ENCODE data around the gene ST8SIA6. TPM values are rescaled to one million over a fixed set of nuclear protein-coding genes. Genes with fewer than 3 reads are reported as not detected.

Gene ST8SIA6
- total RNA-seq, 1 donor from 2014 or later = 6.9 TPM

GRCh38 chr10:17289763-17290162, 164.6 kb downstream of the ST8SIA6 start:
- no peak for DNase-seq (ENCODE audit: low spot score)
- intact Hi-C loops (cut with DNase I) = no loop called here

GRCh38 chr10:17286562-17287550, 167.5 kb downstream of the ST8SIA6 start:
- intact Hi-C loops (cut with DNase I) = no loop called here
- DNase-seq (ENCODE audit: low spot score) = no peak

GRCh38 chr10:17282311-17282710, 172.1 kb downstream of the ST8SIA6 start:
- intact Hi-C loops (cut with DNase I) = no loop called here
- DNase-seq (ENCODE audit: low spot score) = no peak

GRCh38 chr10:17278607-17279240, 175.7 kb downstream of the ST8SIA6 start:
- intact Hi-C loops (cut with DNase I) = no loop called here
- DNase-seq (ENCODE audit: low spot score) = no peak

- intact Hi-C loops (cut with DNase I) = no loop called here
- no peak for DNase-seq (ENCODE audit: low spot score)
These were observed 177.5 kb downstream of the ST8SIA6 start for GRCh38 chr10:17276756-17277424.

GRCh38 chr10:17273403-17273802, 181.0 kb downstream of the ST8SIA6 start:
- intact Hi-C loops (cut with DNase I) = no loop called here

GRCh38 chr10:17272648-17273047, 181.7 kb downstream of the ST8SIA6 start:
- no peak for DNase-seq (ENCODE audit: low spot score)
- intact Hi-C loops (cut with DNase I) = no loop called here

More at GRCh38 chr10:17273403-17273802, 181.0 kb downstream of the ST8SIA6 start:
- DNase-seq (ENCODE audit: low spot score) = no peak

Other genes with a start within 250 kb of the ST8SIA6 start
- gene VIM, start 226.4 kb downstream of the ST8SIA6 start, total RNA-seq = 368 TPM
- 213 TPM for gene HACD1, start 162.8 kb upstream of the ST8SIA6 start, total RNA-seq
- gene STAM, start 189.6 kb upstream of the ST8SIA6 start, total RNA-seq = 40.8 TPM